ENCODE measurements around the gene FNDC3B. TPM values are rescaled to one million over a fixed set of nuclear protein-coding genes. Genes with fewer than 3 reads are reported as not detected.

Gene FNDC3B
- total RNA-seq, 1 donor from 2014 or later, result 29.5 TPM

GRCh38 chr3:172347895-172348679 lies 308.7 kb downstream of the FNDC3B start:
- H3K4me2 ChIP-seq, result no peak overlapping the region
- no peaks in the 10 kb centered on the region for H3K27me3 ChIP-seq
- no peak overlapping the region for H2AFZ ChIP-seq (replicated peaks)
- Mint-ChIP-seq H3K4me1 (no peaks in the 10 kb centered on the region), H3K36me3 (peaks cover 43% of the 10 kb centered on the region), H3K27ac (no peak overlapping the region), H3K4me3 (no peak overlapping the region), H3K27me3 (ENCODE audit: insufficient read depth, low read depth) (no peaks in the 10 kb centered on the region), H3K9me3 (no peaks in the 10 kb centered on the region)
- H3K4me3 ChIP-seq, result no peak overlapping the region
- H3K79me2 ChIP-seq (ENCODE audit: low read depth), result no peaks in the 10 kb centered on the region
- no peaks in the 10 kb centered on the region for H3F3A ChIP-seq (ENCODE audit: low read depth)
- no peaks in the 10 kb centered on the region for H4K20me1 ChIP-seq (ENCODE audit: low read depth)
- no peak for DNase-seq (ENCODE audit: low spot score)
- no peaks in the 10 kb centered on the region for H3K36me3 ChIP-seq
- H3K9ac ChIP-seq, result no peak overlapping the region
- no peaks in the 10 kb centered on the region for H3K4me1 ChIP-seq
- no peak for TF ChIP-seq EZH2phosphoT487 (IDR thresholded peaks at IDR 0.05)
- TF ChIP-seq CTCF (IDR thresholded peaks at IDR 0.05), result no peak
- TF ChIP-seq EZH2 (IDR thresholded peaks at IDR 0.05), result no peak
- no peak overlapping the region for H3K27ac ChIP-seq
- H3K9me3 ChIP-seq (ENCODE audit: low read depth), result no peaks in the 10 kb centered on the region

- H3K27me3 Mint-ChIP-seq (ENCODE audit: insufficient read depth, low read depth), result no peaks in the 10 kb centered on the region
- no peak overlapping the region for H3K4me3 Mint-ChIP-seq
- Histone ChIP-seq H3K36me3 (no peaks in the 10 kb centered on the region), H3K9me3 (ENCODE audit: low read depth) (no peaks in the 10 kb centered on the region), H2AFZ (replicated peaks) (no peak overlapping the region), H3K9ac (no peak overlapping the region), H3K4me3 (no peak overlapping the region), H3K27ac (no peak overlapping the region), H3K4me2 (no peak overlapping the region), H3K79me2 (ENCODE audit: low read depth) (no peaks in the 10 kb centered on the region), H3K27me3 (no peaks in the 10 kb centered on the region), H4K20me1 (ENCODE audit: low read depth) (no peaks in the 10 kb centered on the region), H3F3A (ENCODE audit: low read depth) (no peaks in the 10 kb centered on the region), H3K4me1 (no peaks in the 10 kb centered on the region)
- H3K4me1 Mint-ChIP-seq, result no peaks in the 10 kb centered on the region
- no peak overlapping the region for H3K27ac Mint-ChIP-seq
- H3K9me3 Mint-ChIP-seq, result no peaks in the 10 kb centered on the region
- peaks cover 51% of the 10 kb centered on the region for H3K36me3 Mint-ChIP-seq
- no peak for TF ChIP-seq CTCF (IDR thresholded peaks at IDR 0.05)
- no peak for TF ChIP-seq EZH2 (IDR thresholded peaks at IDR 0.05)
- no peak for TF ChIP-seq EZH2phosphoT487 (IDR thresholded peaks at IDR 0.05)
- DNase-seq (ENCODE audit: low spot score), result no peak
Observed at GRCh38 chr3:172351895-172352466, 312.6 kb downstream of the FNDC3B start.

- H3K4me3 ChIP-seq, result no peak overlapping the region
- Mint-ChIP-seq H3K27me3 (ENCODE audit: insufficient read depth, low read depth) (no peaks in the 10 kb centered on the region), H3K36me3 (peaks cover 46% of the 10 kb centered on the region), H3K4me3 (no peak overlapping the region), H3K9me3 (no peaks in the 10 kb centered on the region), H3K27ac (no peak overlapping the region), H3K4me1 (no peaks in the 10 kb centered on the region)
- H3K36me3 ChIP-seq, result no peaks in the 10 kb centered on the region
- no peaks in the 10 kb centered on the region for H3F3A ChIP-seq (ENCODE audit: low read depth)
- H3K27ac ChIP-seq, result no peak overlapping the region
- H3K9me3 ChIP-seq (ENCODE audit: low read depth), result no peaks in the 10 kb centered on the region
- TF ChIP-seq EZH2phosphoT487 (IDR thresholded peaks at IDR 0.05) (no peak), EZH2 (IDR thresholded peaks at IDR 0.05) (no peak)
- H3K4me2 ChIP-seq, result no peak overlapping the region
- no peaks in the 10 kb centered on the region for H3K27me3 ChIP-seq
- no peak overlapping the region for H3K9ac ChIP-seq
- no peaks in the 10 kb centered on the region for H3K79me2 ChIP-seq (ENCODE audit: low read depth)
- no peak overlapping the region for H2AFZ ChIP-seq (replicated peaks)
- no peak for DNase-seq (ENCODE audit: low spot score)
- no peaks in the 10 kb centered on the region for H3K4me1 ChIP-seq
- no peaks in the 10 kb centered on the region for H4K20me1 ChIP-seq (ENCODE audit: low read depth)
Observed at GRCh38 chr3:172352786-172353185, 313.4 kb downstream of the FNDC3B start.

All from neural progenitor cell (in vitro differentiated cells).